SK-N-SH (cell line): ENCODE data around the gene SLC12A9. TPM values are rescaled to one million over a fixed set of nuclear protein-coding genes. Genes with fewer than 3 reads are reported as not detected.

Source experiments
- CHD2 ChIP-seq: fragments of 150-350 bp; IDR thresholded peaks from 2 replicates; pipeline ENCODE4 v1.6.1; 2018; ENCODE audit warnings: low read length; ENCODE audit not compliant: partially characterized antibody
- ELF1 ChIP-seq: IDR thresholded peaks from 2 replicates; pipeline ENCODE4 v1.4.0; 2012
- EP300 ChIP-seq, 2 experiments: IDR thresholded peaks; 2 replicates each; pipeline versions ENCODE4 v1.4.0 to v1.6.1; 2012; ENCODE audit warnings: borderline replicate concordance in 1 of 2, low read depth in 1 of 2, low read length in 1 of 2
- FOXM1 ChIP-seq: IDR thresholded peaks from 2 replicates; pipeline ENCODE4 v1.4.0; 2012; ENCODE audit warnings: low read depth, mild to moderate bottlenecking
- GABPA ChIP-seq: IDR thresholded peaks from 2 replicates; pipeline ENCODE4 v1.4.0; 2012; ENCODE audit warnings: low read depth, mild to moderate bottlenecking
- IRF3 ChIP-seq: fragments of 150-350 bp; IDR thresholded peaks from 2 replicates; pipeline ENCODE4 v1.6.1; 2016; ENCODE audit warnings: mild to moderate bottlenecking, low read depth, low read length
- MEF2A ChIP-seq: IDR thresholded peaks from 2 replicates; pipeline ENCODE4 v1.4.0; 2012; ENCODE audit warnings: low read depth, borderline replicate concordance
- MXI1 ChIP-seq: IDR thresholded peaks from 2 replicates; pipeline ENCODE4 v1.6.1; 2012; ENCODE audit warnings: mild to moderate bottlenecking, low read depth, low read length, improper control_type of control experiment
- NRF1 ChIP-seq: IDR thresholded peaks from 2 replicates; pipeline ENCODE4 v1.6.1; 2012; ENCODE audit warnings: low read depth, mild to moderate bottlenecking, low read length
- POLR2AphosphoS5 ChIP-seq: IDR thresholded peaks from 2 replicates; pipeline ENCODE4 v1.6.1; 2012; ENCODE audit warnings: low read depth, low read length
- RAD21 ChIP-seq: IDR thresholded peaks from 2 replicates; pipeline ENCODE4 v1.6.1; 2012; ENCODE audit warnings: mild to moderate bottlenecking, low read length
- RCOR1 ChIP-seq: fragments of 150-350 bp; IDR thresholded peaks from 2 replicates; pipeline ENCODE4 v1.6.1; 2017; ENCODE audit warnings: antibody characterized with exemption, low read length
- REST ChIP-seq: IDR thresholded peaks from 2 replicates; pipeline ENCODE4 v1.6.1; 2012; ENCODE audit warnings: mild to moderate bottlenecking, low read depth, low read length, moderate library complexity
- RXRA ChIP-seq: IDR thresholded peaks from 2 replicates; pipeline ENCODE4 v1.4.0; 2012; ENCODE audit warnings: low read depth, mild to moderate bottlenecking, borderline replicate concordance
- SMC3 ChIP-seq: IDR thresholded peaks from 2 replicates; pipeline ENCODE4 v1.6.1; 2012; ENCODE audit warnings: low read depth, low read length, improper control_type of control experiment
- TEAD4 ChIP-seq: IDR thresholded peaks from 2 replicates; pipeline ENCODE4 v1.4.0; 2012; ENCODE audit warnings: mild to moderate bottlenecking, borderline replicate concordance; ENCODE audit not compliant: insufficient read depth
- ZBTB33 ChIP-seq: IDR thresholded peaks from 2 replicates; pipeline ENCODE4 v1.4.0; 2012; ENCODE audit warnings: low read depth, borderline replicate concordance
- polyA plus RNA-seq, 3 experiments: library from polyadenylated mRNA; depleted of rRNA; stranded (reverse); fragments of >200 nt; gene quantifications; 2 replicates each; pipeline ENCODE4 v1.2.3, GENCODE V29; 2012
- TF ChIP-seq, protein P1 (sequence below): fragments of 200-600 bp; sonication (generic); IDR thresholded peaks from 2 replicates; pipeline ENCODE4 v1.6.1; 2017; ENCODE audit warnings: antibody characterized with exemption, mild to moderate bottlenecking, moderate library complexity
- TF ChIP-seq, protein P2 (sequence below): fragments of 150-350 bp; IDR thresholded peaks from 2 replicates; pipeline ENCODE4 v1.6.1; 2017; ENCODE audit warnings: antibody characterized with exemption, low read length, low read depth, borderline replicate concordance

Gene SLC12A9
- polyA plus RNA-seq, 1 of the 3 experiments (the other 2 are of a cell fraction): 29.7 TPM

DNA sequence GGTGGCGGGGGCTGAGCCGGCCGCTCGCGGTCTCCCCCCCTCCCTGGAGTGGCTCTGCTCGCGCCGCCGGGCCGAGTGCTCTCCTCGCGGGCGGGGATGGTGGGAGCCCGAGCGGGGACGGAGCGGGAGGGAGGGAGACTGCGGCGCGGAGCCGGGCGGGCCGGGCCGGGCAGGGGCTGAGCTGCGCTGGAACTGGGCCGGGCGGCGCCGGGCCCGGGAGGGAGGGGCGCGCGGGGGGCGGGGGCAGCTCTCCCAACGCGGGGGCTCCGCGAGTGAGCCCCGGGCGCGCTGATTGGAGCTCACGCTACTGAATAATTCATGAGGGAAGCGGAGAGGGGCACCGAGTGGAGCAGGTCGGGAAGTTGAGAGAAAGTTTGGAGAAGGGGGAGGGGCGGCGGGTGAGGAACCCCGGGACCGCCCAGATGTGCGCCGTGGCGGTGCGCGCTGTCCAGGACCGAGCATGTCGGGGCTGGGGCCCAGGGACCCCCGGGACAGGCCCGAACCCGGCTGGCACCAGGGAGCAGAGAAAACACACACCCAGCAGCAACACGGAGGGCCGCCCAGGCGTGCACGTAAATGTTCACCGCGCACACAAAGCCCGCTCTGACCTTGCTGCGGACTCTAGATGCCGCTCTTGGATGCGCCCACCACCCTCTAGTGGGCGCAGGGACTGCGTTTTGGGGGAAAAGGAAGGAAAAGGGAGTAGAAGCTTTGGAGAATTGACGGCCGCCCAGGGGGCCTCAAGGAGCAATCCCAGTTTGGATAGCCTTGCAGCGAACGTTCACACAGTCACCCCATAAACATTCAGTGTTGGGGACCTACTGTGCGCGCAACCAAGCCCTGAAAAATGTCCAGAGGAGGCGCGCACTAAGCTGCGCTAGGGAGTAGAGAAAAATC lies 24.9 kb upstream of the SLC12A9 start, which contains the start of gene EPHB4 (continued):
- TF ChIP-seq REST (0 out of 2 replicates have a peak, but pooled peaks have one; percentile 9), IRF3 (no peak), NRF1 (peak; percentile 57), ELF1 (no peak), RAD21 (peak; percentile 55), RCOR1 (no peak), GABPA (no peak), FOXM1 (no peak), EP300 (IDR thresholded peaks at IDR 0.05; ENCODE audit: borderline replicate concordance in 1 of 2, low read depth in 1 of 2, low read length in 1 of 2) (no peak), TEAD4 (no peak), MXI1 (peak; percentile 38; the same call in 1 of the 2 replicates), SMC3 (peak; percentile 52), MEF2A (no peak), CHD2 (no peak), ZBTB33 (no peak), POLR2AphosphoS5 (peak; percentile 81), RXRA (no peak)
- TF ChIP-seq, protein P1, sequence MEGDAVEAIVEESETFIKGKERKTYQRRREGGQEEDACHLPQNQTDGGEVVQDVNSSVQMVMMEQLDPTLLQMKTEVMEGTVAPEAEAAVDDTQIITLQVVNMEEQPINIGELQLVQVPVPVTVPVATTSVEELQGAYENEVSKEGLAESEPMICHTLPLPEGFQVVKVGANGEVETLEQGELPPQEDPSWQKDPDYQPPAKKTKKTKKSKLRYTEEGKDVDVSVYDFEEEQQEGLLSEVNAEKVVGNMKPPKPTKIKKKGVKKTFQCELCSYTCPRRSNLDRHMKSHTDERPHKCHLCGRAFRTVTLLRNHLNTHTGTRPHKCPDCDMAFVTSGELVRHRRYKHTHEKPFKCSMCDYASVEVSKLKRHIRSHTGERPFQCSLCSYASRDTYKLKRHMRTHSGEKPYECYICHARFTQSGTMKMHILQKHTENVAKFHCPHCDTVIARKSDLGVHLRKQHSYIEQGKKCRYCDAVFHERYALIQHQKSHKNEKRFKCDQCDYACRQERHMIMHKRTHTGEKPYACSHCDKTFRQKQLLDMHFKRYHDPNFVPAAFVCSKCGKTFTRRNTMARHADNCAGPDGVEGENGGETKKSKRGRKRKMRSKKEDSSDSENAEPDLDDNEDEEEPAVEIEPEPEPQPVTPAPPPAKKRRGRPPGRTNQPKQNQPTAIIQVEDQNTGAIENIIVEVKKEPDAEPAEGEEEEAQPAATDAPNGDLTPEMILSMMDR: peak; percentile 76
- TF ChIP-seq, protein P2, sequence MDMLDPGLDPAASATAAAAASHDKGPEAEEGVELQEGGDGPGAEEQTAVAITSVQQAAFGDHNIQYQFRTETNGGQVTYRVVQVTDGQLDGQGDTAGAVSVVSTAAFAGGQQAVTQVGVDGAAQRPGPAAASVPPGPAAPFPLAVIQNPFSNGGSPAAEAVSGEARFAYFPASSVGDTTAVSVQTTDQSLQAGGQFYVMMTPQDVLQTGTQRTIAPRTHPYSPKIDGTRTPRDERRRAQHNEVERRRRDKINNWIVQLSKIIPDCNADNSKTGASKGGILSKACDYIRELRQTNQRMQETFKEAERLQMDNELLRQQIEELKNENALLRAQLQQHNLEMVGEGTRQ: no peak
